Measurements from ENCODE around the gene AP2A1. TPM values are rescaled to one million over a fixed set of nuclear protein-coding genes. Genes with fewer than 3 reads are reported as not detected.

AP2A1 gene
- total and polyA plus RNA-seq, 2 donors (not counting 3 experiments of a cell fraction or from before 2014, with no cell fraction given), result 108 to 113 TPM

DNA sequence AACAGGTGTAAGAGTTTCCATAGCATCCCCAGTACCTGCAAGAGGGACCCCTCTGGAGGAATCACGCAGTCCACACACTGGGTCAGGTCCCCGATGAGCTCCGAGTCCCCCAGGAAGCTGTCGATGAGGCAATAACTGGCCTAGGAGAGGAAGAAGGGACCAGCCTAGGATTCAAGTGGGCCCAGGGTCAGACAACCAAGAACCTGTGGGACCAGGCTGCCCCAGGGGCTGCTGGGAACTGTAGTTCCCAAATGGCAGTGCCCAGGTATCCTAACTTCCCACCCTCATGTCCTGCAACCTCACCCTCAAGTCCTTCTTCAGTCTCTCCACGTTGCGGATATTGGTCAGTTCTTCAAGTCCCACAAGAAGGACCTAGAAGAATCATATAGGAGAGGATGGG lies 44.5 kb downstream of the AP2A1 start:
- TF ChIP-seq, protein P1, sequence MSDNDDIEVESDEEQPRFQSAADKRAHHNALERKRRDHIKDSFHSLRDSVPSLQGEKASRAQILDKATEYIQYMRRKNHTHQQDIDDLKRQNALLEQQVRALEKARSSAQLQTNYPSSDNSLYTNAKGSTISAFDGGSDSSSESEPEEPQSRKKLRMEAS (IDR thresholded peaks at IDR 0.05; ENCODE audit: insufficient read depth, insufficient read length), result no peak
- TF ChIP-seq POLR2AphosphoS5 (IDR thresholded peaks at IDR 0.05; ENCODE audit: insufficient read depth, low read depth, low read length) (no peak), EZH2 (IDR thresholded peaks at IDR 0.05; ENCODE audit: borderline replicate concordance, low read depth, low read length, severe bottlenecking) (no peak), JUN (IDR thresholded peaks at IDR 0.05; ENCODE audit: borderline replicate concordance, insufficient read depth, insufficient read length, low read depth) (no peak), POLR2A (IDR thresholded peaks at IDR 0.05; ENCODE audit: low read depth, low read length) (no peak), FOS (IDR thresholded peaks at IDR 0.05; ENCODE audit: borderline replicate concordance, insufficient read depth, low read length) (no peak), MYC (IDR thresholded peaks at IDR 0.05; ENCODE audit: low read depth, low read length) (no peak), GATA2 (IDR thresholded peaks at IDR 0.05; ENCODE audit: insufficient read depth, insufficient read length, low read depth, low read length) (no peak)
- TF ChIP-seq, protein P2, sequence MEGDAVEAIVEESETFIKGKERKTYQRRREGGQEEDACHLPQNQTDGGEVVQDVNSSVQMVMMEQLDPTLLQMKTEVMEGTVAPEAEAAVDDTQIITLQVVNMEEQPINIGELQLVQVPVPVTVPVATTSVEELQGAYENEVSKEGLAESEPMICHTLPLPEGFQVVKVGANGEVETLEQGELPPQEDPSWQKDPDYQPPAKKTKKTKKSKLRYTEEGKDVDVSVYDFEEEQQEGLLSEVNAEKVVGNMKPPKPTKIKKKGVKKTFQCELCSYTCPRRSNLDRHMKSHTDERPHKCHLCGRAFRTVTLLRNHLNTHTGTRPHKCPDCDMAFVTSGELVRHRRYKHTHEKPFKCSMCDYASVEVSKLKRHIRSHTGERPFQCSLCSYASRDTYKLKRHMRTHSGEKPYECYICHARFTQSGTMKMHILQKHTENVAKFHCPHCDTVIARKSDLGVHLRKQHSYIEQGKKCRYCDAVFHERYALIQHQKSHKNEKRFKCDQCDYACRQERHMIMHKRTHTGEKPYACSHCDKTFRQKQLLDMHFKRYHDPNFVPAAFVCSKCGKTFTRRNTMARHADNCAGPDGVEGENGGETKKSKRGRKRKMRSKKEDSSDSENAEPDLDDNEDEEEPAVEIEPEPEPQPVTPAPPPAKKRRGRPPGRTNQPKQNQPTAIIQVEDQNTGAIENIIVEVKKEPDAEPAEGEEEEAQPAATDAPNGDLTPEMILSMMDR (IDR thresholded peaks at IDR 0.05; ENCODE audit: extremely low read depth in 1 of 2, insufficient read depth in 1 of 2, low read depth in 1 of 2, low read length in 2 of 2), result no peak
- intact Hi-C loops (cut with micrococcal nuclease), result no loop called here
- H3K9me3 ChIP-seq (replicated peaks; ENCODE audit: control insufficient read depth, insufficient read depth, low read length), result no peaks in the 10 kb centered on the region

More for the DNA sequence above, 44.5 kb downstream of the AP2A1 start:
- H3K4me3 ChIP-seq (replicated peaks in 1 of 3; ENCODE audit: insufficient read depth in 1 of 3, low read depth in 1 of 3, low read length in 3 of 3), result no peak overlapping the region
- dilution Hi-C loops (cut with MboI; ENCODE audit: extremely low pct_ligation_motif_present, low sequenced_read_pairs), result no loop called here
- no TSS peak for BruUV-seq (replicated peaks)
- H3K9me1 ChIP-seq (replicated peaks; ENCODE audit: control insufficient read depth, extremely low read depth, insufficient read depth, low read length), result no peaks in the 10 kb centered on the region
- no peaks in the 10 kb centered on the region for H4K20me1 ChIP-seq (replicated peaks; ENCODE audit: control insufficient read depth, extremely low read depth, insufficient read depth, low read length)
- FAIRE-seq (peak; percentile 18), DNase-seq (ENCODE audit: low read depth, low spot score) (no peak)
- ChIA-PET CTCF (no interaction called here), POLR2A (no interaction called here)
- H3K9ac ChIP-seq (replicated peaks; ENCODE audit: extremely low read depth, insufficient read depth, low read length), result no peak overlapping the region
- no peak overlapping the region for H3K4me2 ChIP-seq (ENCODE audit: insufficient read depth, low read length)
- no peak overlapping the region for H3K27ac ChIP-seq (ENCODE audit: insufficient read depth, low read depth, low read length)
- H3K36me3 ChIP-seq (ENCODE audit: control insufficient read depth in 2 of 2, extremely low read depth in 1 of 2, insufficient read depth in 2 of 2, low read length in 2 of 2), result no peaks in the 10 kb centered on the region
- peaks cover 20% of the 10 kb centered on the region for H3K4me1 ChIP-seq (ENCODE audit: control insufficient read depth, extremely low read depth, insufficient read depth, low read length)
- H2AFZ ChIP-seq (ENCODE audit: low read depth, low read length), result no peak overlapping the region
- H3K27me3 ChIP-seq (ENCODE audit: control insufficient read depth in 2 of 2, insufficient read depth in 2 of 2, low read length in 2 of 2), result no peaks in the 10 kb centered on the region
- no peaks in the 10 kb centered on the region for H3K79me2 ChIP-seq (ENCODE audit: control insufficient read depth, insufficient read depth, low read length)
